Heart left ventricle (tissue), 13 donors: ENCODE data around the gene GALNT5.

Experiments used
- CTCF ChIP-seq, 12 donors: fragments of 200-600 bp; sonication (generic) in 4 of 12; IDR thresholded peaks; one replicate each; pipeline versions ENCODE4 v1.5.0 to v1.8.0; 2018 to 2022; ENCODE audit warnings: antibody characterized with exemption in 12 of 12, mild to moderate bottlenecking in 5 of 12
- POLR2A ChIP-seq, 2 donors: fragments of 450-650 bp; IDR thresholded peaks; one replicate each; pipeline ENCODE4 v1.6.1; 2017; ENCODE audit warnings: antibody characterized with exemption in 2 of 2, mild to moderate bottlenecking in 2 of 2, moderate library complexity in 2 of 2
- donor health status: ischemic (EF 13 %, LVEDD 7.1; RV severe dilation, severe dysfunction).
- donor health status: DM: no; HTN: yes; CAD: no.
- donor health status: DM: no; HTN: no; CAD: no.
- donor health status: ischemic (EF 25% LVEDD 6.9; RV normal size, moderate dysfunction).
- donor health status: ischemic (EF 25% LVEDD 5.7; RV mildly dilated, moderate dysfunction).
- donor health status: ischemic (EF 35%, LVEDD 5.7; RV mildly dilated, moderate dysfunction).
- donor health status: nonischemic (EF 11% LVEDD 7.7; RV severe dilation, severe dysfunction).
- donor health status: DM: yes; HTN: yes; CAD: no.
- donor health status: PGD.
- donor health status: ischemic (EF 29% LVEDD 5.4; RV normal size, mild dysfunction).
- donor health status: nonischemic (EF 23%, LVEDD 6.1; RV moderate dilation, normal function).

GRCh38 chr2:157296958-157297357, 39.5 kb downstream of the GALNT5 start:
- TF ChIP-seq CTCF (IDR thresholded peaks at IDR 0.05): no peak
- no peak for TF ChIP-seq POLR2A (IDR thresholded peaks at IDR 0.05)
